Forelimb muscle (tissue), 1 donor: ENCODE data around the gene MTARC1. TPM values are rescaled to one million over a fixed set of nuclear protein-coding genes. Genes with fewer than 3 reads are reported as not detected.

Experiments used
- DNase-seq: peaks from one replicate; pipeline ENCODE4 v3.0.0-alpha.2; 2013; ENCODE audit warnings: low read depth
- polyA plus RNA-seq: library from polyadenylated mRNA; unstranded; fragments of 120-200 nt; gene quantifications from one replicate; pipeline ENCODE4 v1.2.1, GENCODE V29; 2013; ENCODE audit not compliant: insufficient read length

Gene MTARC1
- polyA plus RNA-seq, 1 donor: 4.5 TPM

DNA sequence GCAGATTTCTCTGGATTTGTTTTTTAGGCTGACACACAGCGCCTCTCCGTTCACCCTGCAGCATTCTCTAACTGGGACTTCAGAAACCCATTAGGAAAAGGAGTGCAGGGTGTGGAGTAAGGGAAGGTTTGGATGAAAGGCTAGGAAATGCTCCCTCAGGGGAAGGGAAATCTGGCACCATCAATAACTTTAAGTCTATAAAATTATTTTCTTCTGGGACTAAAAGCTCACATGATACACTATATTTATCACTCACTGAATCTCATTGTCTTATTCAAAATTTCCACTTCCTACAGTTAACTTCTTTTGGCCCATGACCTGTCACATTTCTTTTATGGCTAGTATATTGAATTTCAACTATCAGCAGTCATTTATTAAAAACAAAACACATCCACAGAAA is 46.7 kb downstream of the MTARC1 start:
- no peak for DNase-seq

DNA sequence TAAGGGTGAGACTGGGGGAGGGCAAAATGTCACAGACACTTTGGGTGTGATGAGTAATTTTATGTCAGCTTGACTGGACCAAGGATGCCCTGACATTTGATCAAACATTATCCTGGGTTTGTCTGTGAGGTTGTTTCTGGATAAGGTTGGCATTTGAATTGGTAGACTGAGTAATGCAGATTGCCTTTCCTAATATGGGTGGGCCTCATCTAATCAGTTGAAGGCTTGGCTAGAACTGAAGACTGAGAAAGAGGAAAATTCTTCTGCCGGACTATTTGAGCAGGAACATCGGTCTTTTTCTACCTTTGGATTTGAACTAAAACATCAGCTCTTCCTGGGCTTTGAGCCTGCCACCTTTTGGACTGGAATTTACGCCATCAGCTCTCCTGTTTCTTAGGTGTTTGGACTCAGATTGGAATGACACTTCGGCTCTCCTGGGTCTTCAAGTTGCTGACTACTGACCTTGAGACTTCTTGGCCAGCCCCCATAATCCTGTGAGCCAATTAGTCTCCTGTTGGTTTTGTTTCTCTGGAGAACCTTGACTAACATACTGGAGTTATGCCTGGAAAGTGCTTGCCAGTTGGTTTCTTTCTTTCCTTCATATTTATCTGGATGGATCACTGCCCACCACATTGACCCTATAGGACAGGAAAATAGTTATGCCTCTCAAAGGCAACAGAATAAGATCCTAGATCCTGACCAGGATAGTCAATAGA is 47.6 kb downstream of the MTARC1 start:
- DNase-seq: no peak

Other genes with a start within 250 kb of the MTARC1 start
- 12.3 TPM for gene C1orf115, start 96.5 kb upstream of the MTARC1 start, polyA plus RNA-seq
- 14.9 TPM for gene MTARC2, start 38.6 kb upstream of the MTARC1 start, polyA plus RNA-seq
- gene HLX, start 92.5 kb downstream of the MTARC1 start, polyA plus RNA-seq: 14.9 TPM